Upper lobe of right lung (tissue), 1 donor: ENCODE results near the gene APCDD1. TPM values are rescaled to one million over a fixed set of nuclear protein-coding genes. Genes with fewer than 3 reads are reported as not detected.

Experiments used
- ATAC-seq: fragments of 200-7000 bp; cut with Tn5 transposase; one replicate; pipeline ENCODE4 v1.9.1; 2020; ENCODE audit warnings: mild to moderate bottlenecking, moderate library complexity
- DNase-seq: peaks from one replicate; pipeline ENCODE4 v3.0.0-alpha.2; 2020
- H3K27ac ChIP-seq: fragments of 200-600 bp; one replicate; pipeline ENCODE4 v1.8.0; 2022
- H3K27me3 ChIP-seq: fragments of 200-600 bp; one replicate; pipeline ENCODE4 v1.8.0; 2022; ENCODE audit warnings: mild to moderate bottlenecking
- H3K36me3 ChIP-seq: fragments of 200-600 bp; one replicate; pipeline ENCODE4 v1.8.0; 2022
- H3K4me1 ChIP-seq: fragments of 200-600 bp; one replicate; pipeline ENCODE4 v1.8.0; 2022
- H3K4me3 ChIP-seq: fragments of 200-600 bp; one replicate; pipeline ENCODE4 v1.8.0; 2022; ENCODE audit warnings: mild to moderate bottlenecking
- H3K9me3 ChIP-seq: fragments of 200-600 bp; one replicate; pipeline ENCODE4 v1.8.0; 2022
- intact Hi-C: fragments of 100-400 bp; cut with DNase I; formaldehyde crosslinking; loops from one replicate; pipeline ENCODE4 v1.11.0; 2022
- total RNA-seq: library from RNA; stranded (reverse); fragmentation: NEBNext Ultra II Directional; extraction: Animal tissue kit (Norgen Biotek cat#: 25700); gene quantifications from one replicate; pipeline ENCODE4 v1.2.1, GENCODE V29; 2021
- TF ChIP-seq, protein P1 (sequence below): fragments of 200-600 bp; IDR thresholded peaks from one replicate; pipeline ENCODE4 v1.8.0; 2022; ENCODE audit warnings: antibody characterized with exemption
- donor health status: DM: no; HTN: yes; CAD: no; lungs with severe emphysema.

APCDD1 gene
- total RNA-seq, 1 donor from 2014 or later, result 27.6 TPM

DNA sequence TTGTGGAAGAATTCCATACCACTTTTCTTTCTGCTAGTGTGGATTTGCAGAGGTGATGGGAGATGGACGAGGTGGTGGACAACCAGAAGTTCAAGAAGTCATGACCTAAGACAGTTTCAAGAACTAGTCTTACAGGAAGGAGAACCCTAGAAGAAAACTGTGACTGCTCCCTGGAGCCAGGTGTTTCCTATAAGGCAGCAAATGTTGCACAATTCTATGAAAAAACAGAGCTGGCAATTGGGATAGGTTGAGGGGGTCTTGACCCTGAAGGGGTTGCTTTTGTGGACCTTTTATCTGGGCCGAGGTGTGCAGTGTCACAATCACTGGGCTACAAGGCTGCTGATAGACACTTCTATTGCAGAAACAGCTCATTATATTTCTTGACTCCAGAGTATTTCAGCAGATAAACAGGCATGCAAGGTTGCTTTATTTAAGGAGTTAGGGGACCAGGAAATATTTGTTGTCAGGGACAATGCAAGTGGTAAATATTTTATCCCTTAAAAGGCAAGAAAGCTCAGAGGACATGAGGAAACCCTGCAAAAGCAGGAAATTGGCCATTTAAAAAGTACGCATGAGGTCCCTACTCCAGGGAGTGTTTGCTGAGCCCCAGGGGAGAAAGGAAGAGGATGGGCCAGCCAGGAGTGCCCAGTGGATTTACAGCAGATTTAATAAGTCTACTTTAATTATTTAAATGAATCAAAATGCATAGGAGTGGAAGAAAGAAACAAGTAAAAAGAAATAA lies 22.9 kb downstream of the APCDD1 start:
- ATAC-seq, result no peak
- peaks cover 24% of the 10 kb centered on the region for H3K4me1 ChIP-seq
- H3K9me3 ChIP-seq, result no peaks in the 10 kb centered on the region
- intact Hi-C loops, result no loop called here
- no peaks in the 10 kb centered on the region for H3K36me3 ChIP-seq
- no peak overlapping the region for H3K4me3 ChIP-seq
- no peaks in the 10 kb centered on the region for H3K27me3 ChIP-seq
- TF ChIP-seq, protein P1, sequence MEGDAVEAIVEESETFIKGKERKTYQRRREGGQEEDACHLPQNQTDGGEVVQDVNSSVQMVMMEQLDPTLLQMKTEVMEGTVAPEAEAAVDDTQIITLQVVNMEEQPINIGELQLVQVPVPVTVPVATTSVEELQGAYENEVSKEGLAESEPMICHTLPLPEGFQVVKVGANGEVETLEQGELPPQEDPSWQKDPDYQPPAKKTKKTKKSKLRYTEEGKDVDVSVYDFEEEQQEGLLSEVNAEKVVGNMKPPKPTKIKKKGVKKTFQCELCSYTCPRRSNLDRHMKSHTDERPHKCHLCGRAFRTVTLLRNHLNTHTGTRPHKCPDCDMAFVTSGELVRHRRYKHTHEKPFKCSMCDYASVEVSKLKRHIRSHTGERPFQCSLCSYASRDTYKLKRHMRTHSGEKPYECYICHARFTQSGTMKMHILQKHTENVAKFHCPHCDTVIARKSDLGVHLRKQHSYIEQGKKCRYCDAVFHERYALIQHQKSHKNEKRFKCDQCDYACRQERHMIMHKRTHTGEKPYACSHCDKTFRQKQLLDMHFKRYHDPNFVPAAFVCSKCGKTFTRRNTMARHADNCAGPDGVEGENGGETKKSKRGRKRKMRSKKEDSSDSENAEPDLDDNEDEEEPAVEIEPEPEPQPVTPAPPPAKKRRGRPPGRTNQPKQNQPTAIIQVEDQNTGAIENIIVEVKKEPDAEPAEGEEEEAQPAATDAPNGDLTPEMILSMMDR, result no peak
- DNase-seq, result no peak
- no peak overlapping the region for H3K27ac ChIP-seq

DNA sequence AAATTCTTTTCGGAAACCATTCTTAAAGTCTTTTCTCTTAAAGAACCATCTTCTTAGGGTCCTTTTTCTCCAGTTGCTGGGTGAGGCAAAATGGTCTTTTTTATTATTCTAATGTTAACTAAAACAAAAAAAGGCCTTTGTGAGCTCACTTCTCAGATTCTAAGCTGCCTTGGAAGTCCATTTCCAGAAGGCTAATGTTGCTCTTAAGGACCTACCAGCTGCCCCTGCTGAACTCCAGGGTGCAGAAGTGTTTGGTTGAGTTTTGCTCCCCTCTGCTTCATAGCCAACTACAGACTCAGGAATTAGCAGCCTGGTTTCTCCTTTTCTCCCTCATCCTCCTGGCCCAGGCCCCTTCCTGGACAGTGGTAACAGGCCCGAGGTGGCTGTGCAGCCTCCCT lies 23.4 kb downstream of the APCDD1 start:
- DNase-seq, result no peak
- intact Hi-C loops, result no loop called here
- H3K4me3 ChIP-seq, result no peak overlapping the region
- no peaks in the 10 kb centered on the region for H3K27me3 ChIP-seq
- no peaks in the 10 kb centered on the region for H3K9me3 ChIP-seq
- no peak for ATAC-seq
- H3K36me3 ChIP-seq, result no peaks in the 10 kb centered on the region
- peaks cover 29% of the 10 kb centered on the region for H3K4me1 ChIP-seq
- no peak overlapping the region for H3K27ac ChIP-seq
- TF ChIP-seq, protein P1, result no peak

DNA sequence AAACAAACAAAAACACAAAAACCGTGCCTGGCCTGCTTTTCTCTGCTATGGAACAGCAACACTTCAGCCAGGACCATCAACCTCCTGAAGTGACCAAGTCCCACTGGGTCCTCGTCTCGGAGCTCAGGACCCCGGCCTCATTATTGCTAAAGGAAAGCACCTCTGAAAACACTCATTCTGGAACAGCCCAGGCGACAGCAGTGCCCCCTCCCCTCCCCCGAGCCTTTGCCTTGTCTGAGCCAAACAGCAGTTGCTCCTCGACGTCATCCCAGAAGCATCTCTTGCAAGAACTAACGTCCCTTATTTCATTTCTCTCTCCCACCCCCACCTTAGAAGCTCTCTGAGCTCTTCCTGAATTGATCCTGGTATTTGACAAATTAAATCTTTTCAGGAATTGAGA lies 27.4 kb downstream of the APCDD1 start:
- Histone ChIP-seq H3K27ac (no peak overlapping the region), H3K9me3 (no peaks in the 10 kb centered on the region), H3K27me3 (no peaks in the 10 kb centered on the region), H3K4me1 (peaks cover 24% of the 10 kb centered on the region), H3K36me3 (peaks cover 5% of the 10 kb centered on the region), H3K4me3 (no peak overlapping the region)
- DNase-seq (no peak), ATAC-seq (no peak)
- intact Hi-C loops, result no loop called here
- TF ChIP-seq, protein P1, result no peak

DNA sequence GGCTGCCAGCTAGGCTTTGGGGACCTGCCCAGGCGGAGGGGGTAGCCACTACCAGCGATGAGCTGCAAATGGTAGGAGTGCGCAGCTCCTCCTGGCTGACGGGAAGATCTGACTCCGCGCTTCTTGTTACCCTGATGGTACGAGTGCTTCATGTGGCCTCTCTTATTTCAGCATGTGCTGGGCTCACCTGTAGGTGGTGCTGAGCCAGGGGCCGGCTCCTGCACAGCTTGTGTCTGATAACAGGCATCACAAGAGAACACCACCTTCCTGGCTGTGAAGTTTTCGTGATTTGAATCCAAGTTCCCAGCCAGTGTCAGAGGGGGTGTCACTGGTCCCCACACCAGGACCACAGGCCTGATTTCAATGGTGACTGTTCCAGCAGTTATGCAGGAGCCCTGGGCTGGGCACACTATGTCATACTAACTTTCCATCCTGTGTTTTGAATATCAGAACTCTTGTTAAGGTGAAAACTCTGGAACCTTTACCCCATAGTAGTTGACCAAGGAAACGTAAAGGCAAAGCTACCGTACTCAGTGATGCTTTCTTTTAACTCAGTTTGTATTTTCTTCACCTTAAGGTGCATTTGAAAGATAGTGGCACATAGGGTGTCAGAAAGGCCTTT lies 28.0 kb downstream of the APCDD1 start:
- intact Hi-C loops, result no loop called here
- no peak for DNase-seq
- Histone ChIP-seq H3K36me3 (peaks cover 6% of the 10 kb centered on the region), H3K4me3 (no peak overlapping the region), H3K27me3 (no peaks in the 10 kb centered on the region), H3K9me3 (no peaks in the 10 kb centered on the region), H3K4me1 (peaks cover 18% of the 10 kb centered on the region), H3K27ac (no peak overlapping the region)
- TF ChIP-seq, protein P1, result no peak
- ATAC-seq, result no peak

DNA sequence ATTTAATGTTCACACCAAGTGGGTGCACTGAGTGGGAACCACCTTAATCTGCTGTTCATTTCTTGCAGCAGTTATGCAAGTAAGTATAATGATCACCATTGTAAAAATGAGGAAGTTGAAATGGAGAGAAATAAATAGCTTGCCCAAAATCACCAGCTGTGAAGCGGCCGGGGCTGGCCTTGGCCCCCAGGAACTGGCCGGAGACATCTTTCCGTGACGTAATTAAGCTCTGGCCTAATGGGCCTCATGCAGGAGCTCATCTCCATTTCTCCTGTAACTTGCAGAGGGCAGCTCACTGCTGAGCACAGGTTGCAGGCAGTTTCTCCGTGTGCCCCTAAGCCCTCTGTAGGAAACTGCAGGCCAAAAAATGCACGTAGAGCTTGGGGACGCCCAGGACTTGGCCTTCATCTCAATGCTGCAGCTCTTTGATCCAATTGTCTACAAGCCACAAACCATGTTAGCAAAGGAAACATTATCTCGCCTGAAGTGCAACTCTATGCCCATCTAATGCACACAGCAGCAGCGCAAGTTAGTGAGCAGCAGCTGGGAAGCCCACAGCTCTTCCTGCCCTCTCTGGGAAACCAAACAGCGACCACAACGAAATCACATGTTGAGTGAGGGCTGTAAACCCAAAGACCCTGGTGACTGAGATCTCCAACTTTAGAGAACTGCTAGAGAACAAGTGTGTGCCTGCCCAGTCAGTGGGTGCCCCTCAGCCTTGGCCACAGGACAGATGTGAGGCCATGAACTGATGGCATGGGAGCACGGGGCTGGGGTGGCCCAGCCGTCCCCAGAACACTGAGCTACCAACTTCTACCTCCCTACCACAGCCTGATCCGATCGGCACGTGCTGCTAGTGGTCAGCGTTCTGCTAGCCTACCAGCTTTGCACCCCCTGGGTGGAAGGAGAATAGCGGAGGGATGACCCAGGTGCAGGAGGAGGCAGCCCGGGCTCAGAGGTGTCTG lies 28.8 kb downstream of the APCDD1 start:
- Histone ChIP-seq H3K4me3 (no peak overlapping the region), H3K9me3 (no peaks in the 10 kb centered on the region), H3K27ac (no peak overlapping the region), H3K4me1 (peaks cover 10% of the 10 kb centered on the region), H3K27me3 (no peaks in the 10 kb centered on the region), H3K36me3 (peaks cover 11% of the 10 kb centered on the region)
- TF ChIP-seq, protein P1, result no peak
- DNase-seq (no peak), ATAC-seq (peak; percentile 50)
- intact Hi-C loops, result no loop called here
